Loucy (cell line): ENCODE measurements around the gene OSBPL2.

ENCODE experiments used
- H2AFZ ChIP-seq: fragments of 200-600 bp; sonication (generic); 2 replicates; pipeline ENCODE4 v1.6.0; 2016; ENCODE audit warnings: antibody characterized with exemption, mild to moderate bottlenecking, low read length, moderate library complexity
- H3F3A ChIP-seq: fragments of 200-600 bp; 2 replicates; pipeline ENCODE4 v1.6.0; 2016; ENCODE audit warnings: antibody characterized with exemption, low read depth, mild to moderate bottlenecking
- H3K27me3 ChIP-seq: fragments of 200-600 bp; sonication (generic); 2 replicates; pipeline ENCODE4 v1.6.1; 2014; ENCODE audit warnings: low read length, mild to moderate bottlenecking; ENCODE audit not compliant: insufficient read depth, poor library complexity, severe bottlenecking
- H3K36me3 ChIP-seq: fragments of 200-600 bp; sonication (generic); 2 replicates; pipeline ENCODE4 v1.6.1; 2016; ENCODE audit warnings: low read length; ENCODE audit not compliant: insufficient read depth
- H3K4me1 ChIP-seq: fragments of 200-600 bp; sonication (generic); 2 replicates; pipeline ENCODE4 v1.5.1; 2014; ENCODE audit warnings: low read length, mild to moderate bottlenecking; ENCODE audit not compliant: insufficient read depth, poor library complexity, severe bottlenecking
- H3K4me2 ChIP-seq: fragments of 200-600 bp; sonication (generic); 2 replicates; pipeline ENCODE4 v1.6.0; 2014; ENCODE audit warnings: antibody characterized with exemption, low read length, low read depth, mild to moderate bottlenecking; ENCODE audit not compliant: poor library complexity, severe bottlenecking
- H3K4me3 ChIP-seq: fragments of 200-600 bp; sonication (generic); 2 replicates; pipeline ENCODE4 v1.5.1; 2014; ENCODE audit warnings: low read length, mild to moderate bottlenecking, mixed read lengths; ENCODE audit not compliant: poor library complexity, severe bottlenecking
- H3K79me2 ChIP-seq: fragments of 200-600 bp; sonication (generic); 2 replicates; pipeline ENCODE4 v1.6.1; 2014; ENCODE audit warnings: low read length; ENCODE audit not compliant: insufficient read depth
- H3K9ac ChIP-seq: fragments of 200-600 bp; sonication (generic); 2 replicates; pipeline ENCODE4 v1.6.0; 2014; ENCODE audit warnings: mild to moderate bottlenecking, low read depth, low read length, moderate library complexity; ENCODE audit not compliant: poor library complexity, severe bottlenecking
- H3K9me2 ChIP-seq: fragments of 200-600 bp; sonication (generic); replicated peaks from 2 replicates; pipeline ENCODE4 v1.6.1; 2016; ENCODE audit warnings: low read depth, low read length, mixed read lengths
- H3K9me3 ChIP-seq: fragments of 200-600 bp; sonication (generic); 2 replicates; pipeline ENCODE4 v1.6.1; 2014; ENCODE audit warnings: mild to moderate bottlenecking, antibody characterized with exemption, low read length, low read depth; ENCODE audit not compliant: insufficient read depth
- H4K20me1 ChIP-seq: fragments of 200-600 bp; sonication (generic); 2 replicates; pipeline ENCODE4 v1.6.0; 2014; ENCODE audit warnings: antibody characterized with exemption, low read length, mild to moderate bottlenecking; ENCODE audit not compliant: insufficient read depth, poor library complexity, severe bottlenecking
- CTCF ChIP-seq: fragments of 200-600 bp; sonication (generic); conservative IDR thresholded peaks from 2 replicates; pipeline ENCODE4 v1.5.1; 2014; ENCODE audit warnings: mild to moderate bottlenecking, antibody characterized with exemption, low read length
- EZH2phosphoT487 ChIP-seq: fragments of 200-600 bp; IDR thresholded peaks from 2 replicates; pipeline ENCODE4 v1.6.1; 2018; ENCODE audit warnings: antibody characterized with exemption, mild to moderate bottlenecking, moderate library complexity, borderline replicate concordance

Gene OSBPL2

GRCh38 chr20:62195736-62196135 lies 42.6 kb upstream of the OSBPL2 start:
- H3K4me1 ChIP-seq = peaks cover 19% of the 10 kb centered on the region
- no peak overlapping the region for H2AFZ ChIP-seq
- H3K79me2 ChIP-seq = peaks cover 21% of the 10 kb centered on the region; the same call in 1 of the 2 replicates
- TF ChIP-seq EZH2phosphoT487 (no peak), CTCF (no peak)
- H3K9me3 ChIP-seq = no peaks in the 10 kb centered on the region
- H3K4me3 ChIP-seq = peak overlapping the region; percentile 69
- H3K36me3 ChIP-seq = peaks cover 25% of the 10 kb centered on the region; the same call in 1 of the 2 replicates
- H3F3A ChIP-seq = peaks cover 6% of the 10 kb centered on the region; the same call in 1 of the 2 replicates
- H4K20me1 ChIP-seq = no peaks in the 10 kb centered on the region
- peak overlapping the region; percentile 100 for H3K4me2 ChIP-seq
- H3K9me2 ChIP-seq = no peaks in the 10 kb centered on the region
- peak overlapping the region; percentile 76 for H3K9ac ChIP-seq
- no peaks in the 10 kb centered on the region for H3K27me3 ChIP-seq

- peak overlapping the region; percentile 76 for H3K9ac ChIP-seq
- H3K79me2 ChIP-seq = peaks cover 16% of the 10 kb centered on the region; the same call in 1 of the 2 replicates
- no peak overlapping the region for H2AFZ ChIP-seq
- H3K9me2 ChIP-seq = no peaks in the 10 kb centered on the region
- peaks cover 24% of the 10 kb centered on the region for H3K4me1 ChIP-seq
- H3K36me3 ChIP-seq = peaks cover 25% of the 10 kb centered on the region; the same call in 1 of the 2 replicates
- no peaks in the 10 kb centered on the region for H4K20me1 ChIP-seq
- no peaks in the 10 kb centered on the region for H3K27me3 ChIP-seq
- H3K4me2 ChIP-seq = no peak overlapping the region
- H3K4me3 ChIP-seq = no peak overlapping the region
- no peaks in the 10 kb centered on the region for H3K9me3 ChIP-seq
- H3F3A ChIP-seq = peaks cover 8% of the 10 kb centered on the region
- TF ChIP-seq CTCF (no peak), EZH2phosphoT487 (no peak)
Measured at GRCh38 chr20:62196286-62196685, 42.0 kb upstream of the OSBPL2 start.

- TF ChIP-seq CTCF (no peak), EZH2phosphoT487 (no peak)
- no peak overlapping the region for H3K9ac ChIP-seq
- no peaks in the 10 kb centered on the region for H4K20me1 ChIP-seq
- no peak overlapping the region for H2AFZ ChIP-seq
- H3K4me1 ChIP-seq = peaks cover 33% of the 10 kb centered on the region
- H3K4me2 ChIP-seq = no peak overlapping the region
- no peaks in the 10 kb centered on the region for H3K9me3 ChIP-seq
- H3K36me3 ChIP-seq = peaks cover 25% of the 10 kb centered on the region; the same call in 1 of the 2 replicates
- H3F3A ChIP-seq = peaks cover 16% of the 10 kb centered on the region
- no peak overlapping the region for H3K4me3 ChIP-seq
- no peaks in the 10 kb centered on the region for H3K27me3 ChIP-seq
- peaks cover 12% of the 10 kb centered on the region; the same call in 1 of the 2 replicates for H3K79me2 ChIP-seq
- H3K9me2 ChIP-seq = no peaks in the 10 kb centered on the region
Measured at GRCh38 chr20:62197311-62197710, 41.0 kb upstream of the OSBPL2 start.
